Pancreas (tissue), 10 donors: ENCODE data around the gene TFEB. TPM values are rescaled to one million over a fixed set of nuclear protein-coding genes. Genes with fewer than 3 reads are reported as not detected.

Source experiments
- ATAC-seq, 4 donors: fragments of 200-7000 bp; cut with Tn5 transposase; one replicate each; pipeline versions ENCODE4 v1.8.0 to v1.9.1; 2020; ENCODE audit warnings: mild to moderate bottlenecking in 4 of 4, moderate library complexity in 4 of 4
- DNase-seq, 6 donors: peaks; one replicate each; pipeline ENCODE4 v3.0.0-alpha.2; 2020
- FAIRE-seq: peaks from 2 replicates; lab custom pipeline; 2012; peaks lifted over from hg19 to GRCh38; lab: Jason Lieb, UNC
- H3K27ac ChIP-seq, 4 donors: fragments of 200-600 bp; sonication (generic); 1 replicate in 3 of 4; 2 replicates in 1 of 4; pipeline versions ENCODE4 v1.5.0 to v1.8.0; 2020
- H3K27me3 ChIP-seq, 4 donors: fragments of 200-600 bp; one replicate each; pipeline ENCODE4 v1.8.0; 2021
- H3K36me3 ChIP-seq, 3 donors: fragments of 200-600 bp; sonication (generic) in 1 of 3; one replicate each; pipeline versions ENCODE4 v1.5.0 to v1.8.0; 2020 to 2021
- H3K4me1 ChIP-seq, 3 donors: fragments of 200-600 bp; one replicate each; pipeline ENCODE4 v1.8.0; 2021
- H3K4me3 ChIP-seq, 4 donors: fragments of 200-600 bp; sonication (generic) in 2 of 4; one replicate each; pipeline versions ENCODE4 v1.5.0 to v1.8.0; 2020 to 2021
- H3K9me3 ChIP-seq, 4 donors: fragments of 200-600 bp; one replicate each; pipeline ENCODE4 v1.8.0; 2021
- CTCF ChIP-seq, 4 donors: fragments of 200-600 bp; sonication (generic) in 3 of 4; IDR thresholded peaks; one replicate each; pipeline versions ENCODE4 v1.5.0 to v1.8.0; 2021; ENCODE audit warnings: antibody characterized with exemption in 4 of 4
- WGBS, 2 donors: extraction: QIAGEN DNeasy Blood & Tissue Kit; methylation state at CpG; one replicate each; pipeline ENCODE4 v1.1.7; 2013; 5-methylcytosine and 5-hydroxymethylcytosine counted together
- intact Hi-C, 3 donors: fragments of 100-400 bp; cut with DNase I; formaldehyde crosslinking; loops; one replicate each; pipeline versions ENCODE4 v1.11.1 to v1.14.2; 2022
- polyA plus RNA-seq, 2 donors: library from polyadenylated mRNA; stranded (reverse); fragments of 200-250 nt; gene quantifications; one replicate each; pipeline ENCODE4 v1.2.3, GENCODE V29; 2013
- total RNA-seq, 6 donors: library from RNA; stranded (reverse); fragmentation: NEBNext Ultra II Directional in 4 of 6; extraction: Animal tissue kit (Norgen Biotek cat#: 25700) in 4 of 6; gene quantifications; one replicate each; pipeline versions ENCODE4 v1.2.1 to v1.2.4, GENCODE V29; 2021 to 2023
- donor health status: healthy with polysubstance abuse.
- donor health status: DM: no; HTN: no; CAD: no; lungs with moderate emphysema.
- donor health status: DM: no; HTN: no; CAD: no.
- donor health status: control.
- donor health status: control.
- donor health status: Bipolar disorder and iron deficiency.
- donor health status: DM: yes; HTN: yes; CAD: no.
- donor health status: DM: no; HTN: no; CAD: no.
- donor health status: DM: no; HTN: no; CAD: no.
- donor health status: DM: yes; HTN: yes; CAD: no.

TFEB gene
- total and polyA plus RNA-seq, 8 donors = 6.5 to 49.4 (median 11.6) TPM

GRCh38 chr6:41651246-41651961 is 84.0 kb downstream of the TFEB start:
- H3K27me3 ChIP-seq = no peaks in the 10 kb centered on the region
- no peak for TF ChIP-seq CTCF (IDR thresholded peaks at IDR 0.05)
- H3K4me1 ChIP-seq = no peaks in the 10 kb centered on the region
- WGBS, 2 donors = 62 to 69% methylated on average over 11 of the region's 11 CpGs
- no peak overlapping the region for H3K27ac ChIP-seq
- intact Hi-C loops = no loop called here
- H3K36me3 ChIP-seq = no peaks in the 10 kb centered on the region
- no peak for ATAC-seq
- no peaks in the 10 kb centered on the region for H3K9me3 ChIP-seq
- no peak overlapping the region for H3K4me3 ChIP-seq
- FAIRE-seq = no peak
- DNase-seq = no peak

- Histone ChIP-seq H3K36me3 (no peaks in the 10 kb centered on the region), H3K4me1 (no peaks in the 10 kb centered on the region), H3K4me3 (no peak overlapping the region), H3K27me3 (no peaks in the 10 kb centered on the region), H3K9me3 (no peaks in the 10 kb centered on the region), H3K27ac (no peak overlapping the region)
- 85 to 96% methylated on average over 2 of the region's 2 CpGs for WGBS, 2 donors
- no peak for FAIRE-seq
- no peak for TF ChIP-seq CTCF (IDR thresholded peaks at IDR 0.05)
- no peak for ATAC-seq
- DNase-seq = no peak
- intact Hi-C loops = no loop called here
Measured at GRCh38 chr6:41650120-41650519, 85.3 kb downstream of the TFEB start.

GRCh38 chr6:41649596-41649995 is 85.8 kb downstream of the TFEB start:
- Histone ChIP-seq H3K36me3 (no peaks in the 10 kb centered on the region), H3K4me1 (no peaks in the 10 kb centered on the region), H3K27ac (no peak overlapping the region), H3K9me3 (no peaks in the 10 kb centered on the region), H3K27me3 (no peaks in the 10 kb centered on the region), H3K4me3 (no peak overlapping the region)
- TF ChIP-seq CTCF (IDR thresholded peaks at IDR 0.05) = no peak
- intact Hi-C loops = no loop called here
- 73 to 85% methylated on average over 10 of the region's 10 CpGs for WGBS, 2 donors
- no peak for ATAC-seq
- FAIRE-seq = no peak
- DNase-seq = no peak

GRCh38 chr6:41648921-41649320 is 86.5 kb downstream of the TFEB start:
- no peaks in the 10 kb centered on the region for H3K9me3 ChIP-seq

More at GRCh38 chr6:41648921-41649320, 86.5 kb downstream of the TFEB start:
- Histone ChIP-seq H3K4me1 (no peaks in the 10 kb centered on the region), H3K27me3 (no peaks in the 10 kb centered on the region), H3K4me3 (no peak overlapping the region), H3K27ac (no peak overlapping the region), H3K36me3 (no peaks in the 10 kb centered on the region)
- 63 to 76% methylated on average over 5 of the region's 5 CpGs for WGBS, 2 donors
- FAIRE-seq (no peak), DNase-seq (no peak), ATAC-seq (no peak)
- TF ChIP-seq CTCF (IDR thresholded peaks at IDR 0.05) = no peak
- intact Hi-C loops = no loop called here
